SH-SY5Y (cell line): Measurements from ENCODE around the gene NRP1.

ENCODE experiments used
- GATA2 ChIP-seq: IDR thresholded peaks from 2 replicates; pipeline ENCODE4 v1.6.1; 2011; ENCODE audit warnings: mild to moderate bottlenecking, low read depth, low read length
- GATA3 ChIP-seq: IDR thresholded peaks from 2 replicates; pipeline ENCODE4 v1.6.1; 2011; ENCODE audit warnings: low read depth, mild to moderate bottlenecking, low read length, moderate library complexity

DNA sequence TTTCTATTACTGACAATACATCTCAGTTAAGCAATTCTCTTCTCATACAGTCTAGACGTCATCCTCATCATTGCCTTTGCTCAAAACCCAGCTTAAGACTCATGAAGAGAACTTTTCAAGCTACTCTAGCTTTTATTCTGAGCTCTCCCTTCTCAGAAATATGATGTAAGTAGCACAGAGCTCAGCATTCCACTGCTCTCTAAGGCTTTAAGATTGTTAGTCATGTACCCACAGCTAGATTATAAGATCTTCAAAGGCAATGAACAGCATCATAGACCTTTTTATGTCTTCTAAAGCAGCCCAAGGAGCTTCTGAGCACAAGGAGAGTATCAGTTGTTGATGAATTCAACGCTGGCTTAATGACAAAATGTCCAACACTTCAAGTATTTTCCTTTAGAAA, 119.3 kb downstream of the NRP1 start:
- no peak for TF ChIP-seq GATA2
- TF ChIP-seq GATA3: no peak
